Measurements from ENCODE around the gene CHCHD6. TPM values are rescaled to one million over a fixed set of nuclear protein-coding genes. Genes with fewer than 3 reads are reported as not detected.

The CHCHD6 gene
- polyA plus RNA-seq, 1 donor from 2014 or later, result 102 TPM

- TF ChIP-seq REST (IDR thresholded peaks at IDR 0.05; ENCODE audit: borderline replicate concordance) (no peak), EZH2 (IDR thresholded peaks at IDR 0.05; ENCODE audit: borderline replicate concordance, insufficient read depth, low read length, poor library complexity, severe bottlenecking) (no peak), EP300 (conservative IDR thresholded peaks at IDR 0.05; ENCODE audit: poor library complexity, severe bottlenecking) (no peak), SMC3 (conservative IDR thresholded peaks at IDR 0.05; ENCODE audit: poor library complexity) (no peak), CTCF (IDR thresholded peaks at IDR 0.05; ENCODE audit: poor library complexity, severe bottlenecking) (no peak), MXI1 (conservative IDR thresholded peaks at IDR 0.05; ENCODE audit: poor library complexity, severe bottlenecking) (no peak), TAF1 (IDR thresholded peaks at IDR 0.05; ENCODE audit: low read depth) (no peak)
These were observed 147.3 kb downstream of the CHCHD6 start for GRCh38 chr3:126851382-126851781.

GRCh38 chr3:126851934-126852333, 147.9 kb downstream of the CHCHD6 start:
- Histone ChIP-seq H3K79me2 (replicated peaks; ENCODE audit: insufficient read depth, low read length) (no peaks in the 10 kb centered on the region), H3K9me3 (ENCODE audit: low read length) (no peaks in the 10 kb centered on the region), H3K4me3 (ENCODE audit: low read length) (no peak overlapping the region), H3K9ac (ENCODE audit: low read length) (no peak overlapping the region), H4K20me1 (ENCODE audit: insufficient read depth) (no peaks in the 10 kb centered on the region), H2AFZ (ENCODE audit: low read depth, low read length) (no peak overlapping the region), H3F3A (ENCODE audit: insufficient read depth, low read length, poor library complexity, severe bottlenecking) (no peaks in the 10 kb centered on the region), H3K27me3 (ENCODE audit: insufficient read depth, low read depth, low read length) (no peaks in the 10 kb centered on the region), H3K9me2 (ENCODE audit: insufficient read depth, low read length) (no peaks in the 10 kb centered on the region), H3K36me3 (ENCODE audit: insufficient read depth, low read length) (no peaks in the 10 kb centered on the region), H3K27ac (ENCODE audit: low read length) (no peak overlapping the region), H3K4me2 (ENCODE audit: low read length) (no peak overlapping the region)
- TF ChIP-seq SMC3 (conservative IDR thresholded peaks at IDR 0.05; ENCODE audit: poor library complexity) (no peak), REST (IDR thresholded peaks at IDR 0.05; ENCODE audit: borderline replicate concordance) (no peak)

More at GRCh38 chr3:126851382-126851781, 147.3 kb downstream of the CHCHD6 start:
- H3K9me2 ChIP-seq (ENCODE audit: insufficient read depth, low read length), result no peaks in the 10 kb centered on the region
- no peaks in the 10 kb centered on the region for H4K20me1 ChIP-seq (ENCODE audit: insufficient read depth)
- no peaks in the 10 kb centered on the region for H3K9me3 ChIP-seq (ENCODE audit: low read length)
- no peak overlapping the region for H3K4me3 ChIP-seq (ENCODE audit: low read length)
- H3K36me3 ChIP-seq (ENCODE audit: insufficient read depth, low read length), result no peaks in the 10 kb centered on the region
- H3K79me2 ChIP-seq (replicated peaks; ENCODE audit: insufficient read depth, low read length), result no peaks in the 10 kb centered on the region
- H3K4me2 ChIP-seq (ENCODE audit: low read length), result no peak overlapping the region
- H2AFZ ChIP-seq (ENCODE audit: low read depth, low read length), result no peak overlapping the region
- H3K27ac ChIP-seq (ENCODE audit: low read length), result no peak overlapping the region
- no peaks in the 10 kb centered on the region for H3F3A ChIP-seq (ENCODE audit: insufficient read depth, low read length, poor library complexity, severe bottlenecking)
- no peaks in the 10 kb centered on the region for H3K27me3 ChIP-seq (ENCODE audit: insufficient read depth, low read depth, low read length)
- H3K9ac ChIP-seq (ENCODE audit: low read length), result no peak overlapping the region

Measured in neural cell (in vitro differentiated cells).